ENCODE measurements around the gene SSB. TPM values are rescaled to one million over a fixed set of nuclear protein-coding genes. Genes with fewer than 3 reads are reported as not detected.

The SSB gene
- total RNA-seq, 4 donors from 2014 or later, result 35.5 to 91.0 (median 44.4) TPM

- Histone ChIP-seq H3K36me3 (no peaks in the 10 kb centered on the region), H3K4me3 (no peak overlapping the region), H3K27ac (no peak overlapping the region), H3K4me1 (peaks cover 18% of the 10 kb centered on the region), H3K9me3 (no peaks in the 10 kb centered on the region), H3K27me3 (peaks cover 16% of the 10 kb centered on the region)
- TF ChIP-seq CTCF (IDR thresholded peaks at IDR 0.05) (peak; percentile 26 to 57), POLR2A (IDR thresholded peaks at IDR 0.05) (no peak)
- no peak for DNase-seq (ENCODE audit: low spot score in 2 of 2)
- WGBS, result 26% methylated on average over 12 of the region's 12 CpGs
Measured at GRCh38 chr2:169767243-169767888, 31.3 kb upstream of the SSB start.

GRCh38 chr2:169768262-169768995 is 30.2 kb upstream of the SSB start:
- H3K27me3 ChIP-seq, result peaks cover 16% of the 10 kb centered on the region
- peak in 1 of 2 donors; percentile 63 for DNase-seq (ENCODE audit: low spot score in 2 of 2)
- peaks cover 18% of the 10 kb centered on the region for H3K4me1 ChIP-seq
- no peaks in the 10 kb centered on the region for H3K36me3 ChIP-seq
- H3K4me3 ChIP-seq, result peak overlapping the region; percentile 47
- H3K9me3 ChIP-seq, result no peaks in the 10 kb centered on the region
- no peak overlapping the region for H3K27ac ChIP-seq
- TF ChIP-seq EP300 (IDR thresholded peaks at IDR 0.05) (no peak), POLR2A (IDR thresholded peaks at IDR 0.05) (no peak), CTCF (IDR thresholded peaks at IDR 0.05) (no peak)
- 7% methylated on average over 13 of the region's 72 CpGs for WGBS

GRCh38 chr2:169771021-169771420 is 27.6 kb upstream of the SSB start:
- H3K9me3 ChIP-seq, result no peaks in the 10 kb centered on the region
- no peak overlapping the region for H3K4me3 ChIP-seq
- peaks cover 18% of the 10 kb centered on the region for H3K4me1 ChIP-seq
- no peak for DNase-seq (ENCODE audit: low spot score in 2 of 2)
- peaks cover 16% of the 10 kb centered on the region for H3K27me3 ChIP-seq
- 83% methylated on average over 5 of the region's 5 CpGs for WGBS
- no peak for TF ChIP-seq POLR2AphosphoS5 (IDR thresholded peaks at IDR 0.05)
- no peaks in the 10 kb centered on the region for H3K36me3 ChIP-seq
- no peak overlapping the region for H3K27ac ChIP-seq

DNA sequence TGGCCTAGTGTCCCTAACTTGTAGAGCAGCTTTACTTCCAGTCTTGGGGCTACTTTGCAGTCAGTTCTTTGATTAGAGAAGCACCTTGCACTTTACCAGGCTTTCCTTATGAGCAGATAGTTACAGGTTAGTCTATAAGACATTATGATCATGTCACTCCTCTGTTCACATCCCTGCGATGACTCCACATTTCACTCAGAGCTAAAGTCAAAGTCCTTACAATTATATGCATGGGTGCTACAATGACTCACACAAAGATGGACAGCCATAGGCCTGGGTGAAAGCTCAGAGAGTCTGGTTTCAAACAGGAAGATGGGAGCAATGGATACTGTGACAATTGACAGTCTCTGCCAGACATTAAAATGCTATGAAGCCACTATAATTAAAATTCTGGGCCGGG is 27.1 kb upstream of the SSB start:
- Histone ChIP-seq H3K9me3 (no peaks in the 10 kb centered on the region), H3K27me3 (peaks cover 16% of the 10 kb centered on the region), H3K4me3 (no peak overlapping the region), H3K4me1 (peaks cover 18% of the 10 kb centered on the region), H3K36me3 (no peaks in the 10 kb centered on the region), H3K27ac (no peak overlapping the region)
- 97% methylated on average over 2 of the region's 2 CpGs for WGBS
- DNase-seq (ENCODE audit: low spot score in 2 of 2), result no peak
- TF ChIP-seq CTCF (IDR thresholded peaks at IDR 0.05), result no peak
- TF ChIP-seq POLR2AphosphoS5 (IDR thresholded peaks at IDR 0.05), result no peak
- no peak for TF ChIP-seq POLR2A (IDR thresholded peaks at IDR 0.05)
- TF ChIP-seq EP300 (IDR thresholded peaks at IDR 0.05), result no peak

- TF ChIP-seq CTCF (IDR thresholded peaks at IDR 0.05), result no peak
- no peak for TF ChIP-seq EP300 (IDR thresholded peaks at IDR 0.05)
- TF ChIP-seq POLR2AphosphoS5 (IDR thresholded peaks at IDR 0.05), result no peak
- TF ChIP-seq POLR2A (IDR thresholded peaks at IDR 0.05), result no peak
- H3K36me3 ChIP-seq, result no peaks in the 10 kb centered on the region
- no peak for DNase-seq (ENCODE audit: low spot score in 2 of 2)
- no peak overlapping the region for H3K4me3 ChIP-seq
- peaks cover 10% of the 10 kb centered on the region for H3K4me1 ChIP-seq
- no peak overlapping the region for H3K27ac ChIP-seq
- H3K27me3 ChIP-seq, result peaks cover 16% of the 10 kb centered on the region
- WGBS, result 92% methylated on average over 2 of the region's 2 CpGs
- H3K9me3 ChIP-seq, result no peaks in the 10 kb centered on the region
Measured at GRCh38 chr2:169772651-169773050, 26.0 kb upstream of the SSB start.
